ENCODE measurements around the gene INHA.

The INHA gene

DNA sequence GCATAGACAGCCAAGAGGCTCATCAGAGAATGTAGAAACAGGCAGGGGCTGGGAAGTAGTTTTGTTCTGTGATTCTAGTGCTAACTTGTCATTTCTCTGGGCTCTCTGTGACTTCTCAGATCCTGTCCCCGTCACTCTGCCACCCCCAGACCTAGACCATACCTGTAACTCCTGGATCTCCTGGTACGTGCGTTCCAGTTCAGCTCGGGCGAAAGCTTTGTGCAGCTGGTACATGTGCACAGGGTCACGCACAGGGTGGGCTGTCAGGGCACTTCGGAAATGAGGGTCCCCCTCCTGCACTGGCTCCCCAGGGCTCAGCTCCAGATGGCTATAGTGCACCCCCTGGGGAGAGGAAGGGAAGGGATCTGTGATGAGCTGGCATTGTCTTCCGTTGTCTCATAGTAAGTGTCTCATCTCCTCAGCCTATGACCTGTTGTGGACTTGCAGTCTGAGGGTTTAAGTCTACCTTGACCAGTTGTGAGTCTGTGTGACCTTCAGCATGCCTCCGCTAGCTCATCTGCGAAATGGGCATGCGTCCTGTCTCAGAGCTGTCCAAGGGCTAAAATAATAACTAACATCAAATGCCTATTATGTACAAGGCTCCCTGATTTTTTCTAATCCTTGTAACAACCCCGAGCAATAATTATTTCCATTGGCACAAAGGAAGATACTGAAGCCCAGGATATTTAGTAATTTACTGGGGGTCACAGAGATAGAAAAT is 31.2 kb upstream of the INHA start:
- DNase-seq: no peak

DNA sequence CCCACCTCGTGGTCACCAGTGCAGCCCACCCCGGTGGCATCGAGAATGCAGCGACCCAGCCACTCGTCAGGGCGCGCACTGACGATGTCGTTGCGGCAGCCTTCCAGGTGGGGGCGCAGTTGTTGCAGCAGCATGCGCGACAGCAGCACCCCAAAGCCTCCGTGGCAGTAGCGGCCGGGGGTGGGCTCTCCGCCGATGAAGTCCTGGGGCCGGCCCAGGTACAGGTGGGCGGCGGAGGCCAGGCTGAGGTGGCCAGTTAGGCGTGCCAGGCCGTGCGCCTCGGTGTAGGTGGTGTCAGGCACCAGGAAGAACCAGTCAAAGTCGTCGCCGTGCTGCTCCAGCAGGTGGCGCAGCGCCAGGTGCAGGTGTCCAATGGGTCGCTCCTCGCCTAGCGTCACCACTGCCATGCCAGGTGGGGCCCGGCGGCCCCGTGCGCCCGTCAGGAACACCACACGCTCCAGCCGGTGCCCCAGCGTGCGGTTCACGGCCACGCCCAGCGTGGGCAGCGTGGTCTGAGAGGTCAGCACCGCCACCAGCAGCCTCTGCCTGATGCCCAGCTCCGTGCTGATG is 30.4 kb upstream of the INHA start:
- DNase-seq: peak in 50 of 56 donors; percentile 12 to 91 (median 68)

DNA sequence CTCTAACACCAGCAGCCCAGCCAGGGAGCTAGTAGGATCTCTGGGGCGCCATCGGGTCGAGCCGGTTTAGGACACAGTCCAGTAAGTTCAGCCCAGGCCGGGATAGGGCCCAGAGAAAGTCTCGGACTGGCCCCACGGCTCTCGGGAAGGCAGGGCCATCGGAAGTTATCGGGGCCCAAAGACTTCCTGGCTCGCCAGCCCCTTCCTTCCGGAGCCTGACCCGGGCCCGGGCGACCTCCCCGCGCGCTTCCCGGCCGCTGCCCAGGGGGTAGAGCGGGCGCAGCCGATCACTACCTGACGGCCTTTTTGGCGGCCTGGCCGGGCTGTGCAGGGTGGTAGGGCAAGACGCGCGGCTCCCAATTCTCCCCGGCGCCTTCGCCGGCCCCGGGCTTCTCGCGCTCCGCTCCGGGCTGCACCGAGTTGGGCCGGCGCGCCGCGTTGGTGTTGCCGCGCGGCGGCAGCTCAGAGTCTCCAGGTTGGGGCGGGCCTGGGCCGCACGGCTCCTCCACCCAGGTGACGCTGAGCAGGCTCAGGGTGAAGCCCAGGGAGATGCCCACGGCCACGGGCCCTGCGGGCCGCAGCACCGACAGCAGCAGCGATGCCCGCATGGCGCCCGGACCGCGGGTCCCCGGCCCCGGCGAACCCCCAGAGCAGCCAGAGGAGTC is 29.0 kb upstream of the INHA start:
- DNase-seq: peak in 8 of 56 donors; percentile 9 to 66 (median 52)

DNA sequence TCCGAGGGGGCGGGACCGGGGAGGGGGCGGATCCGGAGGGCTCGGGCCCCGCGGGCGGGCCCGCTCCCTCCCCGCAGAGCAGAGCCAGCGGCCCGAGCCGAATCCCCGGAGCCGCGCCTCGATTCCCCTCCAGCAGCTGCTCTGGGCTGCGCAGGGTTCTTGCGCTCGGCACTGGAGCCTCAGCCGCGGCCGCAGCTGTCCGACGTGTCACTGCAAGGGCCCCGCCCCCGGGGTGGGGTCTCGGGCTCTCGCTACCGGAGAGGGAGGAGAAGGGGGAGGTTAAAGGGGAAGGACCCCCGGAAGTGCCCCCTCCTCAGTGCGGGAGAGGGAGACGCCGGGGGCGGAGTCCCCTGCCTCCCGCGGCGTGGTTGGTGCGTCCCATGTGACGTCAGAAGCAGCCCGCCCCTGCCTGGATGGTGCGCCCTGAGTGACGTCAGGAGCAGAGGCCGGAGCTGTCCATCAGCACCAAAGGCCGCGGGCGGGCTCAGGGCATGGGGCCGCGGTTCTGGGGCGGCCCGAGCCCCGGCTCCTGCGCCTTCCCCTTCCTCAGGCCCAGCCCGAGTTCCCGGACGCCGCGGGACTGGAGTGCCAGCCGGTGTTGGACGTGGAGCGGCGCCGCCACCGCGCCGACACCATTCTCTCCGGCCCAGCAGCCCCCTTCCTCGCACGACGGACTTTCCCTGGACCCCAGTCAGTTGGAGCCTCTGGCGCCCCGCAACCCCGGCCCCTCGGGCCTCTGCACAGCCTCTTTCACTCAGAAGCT is 28.3 kb upstream of the INHA start, which contains the start of the genes CHPF and TMEM198:
Gene CHPF (minus strand): TSS at position 214 of the 763 bp plus-strand sequence. CDS start 271 bp downstream, outside the sequence.
Gene TMEM198 (plus strand): TSS at position 433 of the 763 bp plus-strand sequence. CDS start 700 bp downstream, outside the sequence.
- DNase-seq: peak; percentile 87 to 100 (median 98)

DNA sequence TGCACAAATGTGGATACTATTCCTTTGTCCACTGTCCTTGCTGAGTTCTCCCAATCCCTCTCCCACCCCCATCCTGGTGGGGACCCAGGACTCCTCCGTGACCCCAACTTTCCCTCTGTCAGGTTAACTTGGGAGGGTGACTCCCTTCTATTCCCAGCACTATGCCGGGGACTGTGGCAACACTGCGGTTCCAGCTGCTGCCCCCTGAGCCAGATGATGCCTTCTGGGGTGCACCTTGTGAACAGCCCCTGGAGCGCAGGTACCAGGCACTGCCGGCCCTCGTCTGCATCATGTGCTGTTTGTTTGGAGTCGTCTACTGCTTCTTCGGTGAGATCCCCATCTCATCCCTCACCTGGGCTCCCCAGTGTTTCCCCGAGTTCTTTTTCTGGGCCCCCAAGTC is 27.5 kb upstream of the INHA start:
- DNase-seq: no peak

DNA sequence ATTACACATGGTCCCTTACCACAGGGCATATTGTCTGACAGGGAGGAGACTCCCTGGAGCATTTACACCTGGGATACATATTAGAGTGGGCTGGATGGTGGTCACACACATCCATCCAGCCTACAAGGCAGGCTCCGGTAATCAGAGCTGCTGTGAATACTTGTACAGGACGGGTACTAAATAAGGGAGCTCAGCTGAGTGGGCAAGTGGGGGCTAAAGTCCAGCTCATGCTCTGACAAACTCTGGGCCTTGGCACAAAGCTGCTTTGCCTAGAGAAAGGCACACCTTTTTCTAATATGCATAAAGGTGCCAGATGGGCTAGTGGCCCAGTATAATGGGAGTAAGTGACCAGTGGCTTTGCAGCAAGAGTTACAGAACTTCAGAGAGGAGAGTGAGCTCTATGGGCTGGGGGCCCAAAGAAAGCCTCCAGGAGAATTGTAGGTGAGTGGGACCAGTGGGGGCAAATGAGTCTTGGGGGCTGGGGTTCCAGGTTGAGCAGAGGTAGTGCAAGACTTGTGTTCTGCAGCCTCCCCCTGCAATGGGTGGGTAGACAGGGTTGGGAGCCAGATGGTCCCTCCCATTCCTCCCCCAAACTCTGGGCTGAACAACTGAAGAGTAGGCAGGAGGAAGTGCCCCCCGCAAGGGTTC is 26.7 kb upstream of the INHA start:
- no peak for DNase-seq

DNA sequence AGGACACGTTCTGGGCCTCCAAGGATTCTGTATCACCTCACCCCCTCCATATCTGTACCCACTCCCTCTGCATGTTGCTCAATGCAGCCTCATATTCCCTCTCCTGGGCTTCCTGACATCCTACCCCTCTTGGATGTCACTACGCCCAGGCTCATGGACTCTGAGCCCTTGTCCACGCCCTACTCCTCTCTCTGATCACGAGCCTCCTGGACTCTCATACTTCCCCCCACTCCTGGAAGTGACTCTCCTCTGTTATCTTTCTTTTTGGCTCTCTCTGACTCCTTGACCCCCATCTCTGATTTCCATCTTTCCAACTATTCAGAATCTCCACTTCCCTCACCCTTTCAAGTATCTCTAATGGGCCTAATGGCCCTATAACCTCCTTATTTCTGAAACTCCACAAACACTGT is 26.2 kb upstream of the INHA start:
- DNase-seq: no peak

DNA sequence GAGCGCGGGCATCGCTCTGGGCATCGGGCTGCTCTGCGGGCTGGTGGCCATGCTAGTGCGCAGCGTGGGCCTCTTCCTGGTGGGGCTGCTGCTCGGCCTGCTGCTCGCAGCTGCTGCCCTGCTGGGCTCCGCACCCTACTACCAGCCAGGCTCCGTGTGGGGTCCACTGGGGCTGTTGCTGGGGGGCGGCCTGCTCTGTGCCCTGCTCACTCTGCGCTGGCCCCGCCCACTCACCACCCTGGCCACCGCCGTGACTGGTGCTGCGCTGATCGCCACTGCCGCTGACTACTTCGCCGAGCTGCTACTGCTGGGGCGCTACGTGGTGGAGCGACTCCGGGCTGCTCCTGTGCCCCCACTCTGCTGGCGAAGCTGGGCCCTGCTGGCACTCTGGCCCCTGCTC is 24.5 kb upstream of the INHA start:
- DNase-seq: no peak

DNA sequence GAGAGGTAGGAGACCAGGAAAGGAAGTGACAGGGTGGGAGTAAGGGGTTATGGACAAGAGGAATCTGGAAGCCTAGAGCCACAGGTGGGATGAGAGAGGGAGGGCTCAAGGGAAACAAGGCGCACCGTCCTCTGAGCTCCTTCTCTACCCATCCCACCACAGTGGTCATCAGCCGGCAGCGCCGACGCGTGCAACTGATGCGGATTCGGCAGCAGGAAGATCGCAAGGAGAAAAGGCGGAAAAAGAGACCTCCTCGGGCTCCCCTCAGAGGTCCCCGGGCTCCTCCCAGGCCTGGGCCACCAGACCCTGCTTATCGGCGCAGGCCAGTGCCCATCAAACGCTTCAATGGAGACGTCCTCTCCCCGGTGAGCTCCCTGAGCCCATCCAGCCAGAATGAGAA is 23.1 kb upstream of the INHA start:
- no peak for DNase-seq

DNA sequence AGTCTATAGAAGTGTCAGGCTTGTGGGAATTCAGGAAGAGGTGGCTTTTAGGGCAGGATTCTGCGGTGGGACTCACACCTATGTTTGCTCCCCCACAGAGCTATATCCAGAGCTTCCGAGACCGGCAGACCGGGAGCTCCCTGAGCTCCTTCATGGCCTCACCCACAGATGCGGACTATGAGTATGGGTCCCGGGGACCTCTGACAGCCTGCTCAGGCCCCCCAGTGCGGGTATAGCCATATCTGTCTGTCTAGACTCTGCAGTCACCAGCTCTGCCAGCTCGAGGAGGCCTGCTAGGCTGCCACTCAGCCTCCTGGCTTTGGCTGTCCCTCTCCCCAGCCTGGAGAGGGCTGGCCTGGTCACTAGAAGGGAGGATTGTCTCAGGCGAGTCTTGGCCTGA is 22.5 kb upstream of the INHA start:
- no peak for DNase-seq

DNA sequence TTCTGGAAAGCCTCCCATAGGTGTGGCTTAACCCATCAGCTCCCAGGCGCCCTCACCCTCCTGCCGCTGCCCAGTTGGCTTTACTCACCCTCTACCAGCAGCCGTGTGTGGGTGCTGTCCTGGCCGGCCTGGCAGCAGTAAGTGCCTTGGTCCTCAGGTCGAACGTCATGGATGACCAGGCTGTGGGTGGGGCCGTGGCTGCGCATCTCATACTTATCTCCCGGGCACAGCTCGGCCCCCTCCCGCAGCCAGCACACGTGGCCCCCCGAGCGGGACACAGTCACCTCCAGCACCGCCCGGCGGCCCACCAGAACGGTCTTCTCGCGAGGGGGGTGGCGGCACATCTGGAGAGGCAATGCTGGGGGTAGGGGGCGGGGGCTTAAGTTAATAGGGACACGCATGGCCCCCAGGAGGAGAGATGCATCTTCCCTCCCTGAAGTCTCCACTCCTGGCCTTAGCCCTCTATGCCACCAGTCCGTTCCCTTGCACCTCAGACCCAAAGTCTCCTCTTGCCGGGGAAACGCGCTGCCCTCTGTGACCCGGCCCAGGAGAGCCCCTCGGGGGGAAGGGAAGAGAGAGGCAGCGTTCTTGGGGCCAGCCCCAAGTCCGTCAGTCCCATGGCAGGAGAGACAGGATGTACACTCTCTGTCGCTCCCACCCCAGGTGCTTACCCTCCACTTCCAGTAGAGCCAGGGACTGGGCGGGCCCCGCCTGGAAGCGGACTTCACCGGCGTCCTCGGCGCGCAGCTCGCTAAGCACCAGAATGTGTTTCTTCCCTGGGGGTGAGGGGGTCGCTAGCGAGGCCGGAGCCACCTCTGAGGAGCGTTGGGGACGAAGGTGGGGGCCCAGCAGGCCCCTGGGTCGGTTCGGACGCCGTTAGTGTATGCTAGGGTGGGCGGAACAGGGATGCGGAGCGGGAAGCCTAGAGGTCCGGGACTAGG is 20.4 kb upstream of the INHA start:
- peak in 9 of 56 donors; percentile 4 to 49 (median 22) for DNase-seq

DNA sequence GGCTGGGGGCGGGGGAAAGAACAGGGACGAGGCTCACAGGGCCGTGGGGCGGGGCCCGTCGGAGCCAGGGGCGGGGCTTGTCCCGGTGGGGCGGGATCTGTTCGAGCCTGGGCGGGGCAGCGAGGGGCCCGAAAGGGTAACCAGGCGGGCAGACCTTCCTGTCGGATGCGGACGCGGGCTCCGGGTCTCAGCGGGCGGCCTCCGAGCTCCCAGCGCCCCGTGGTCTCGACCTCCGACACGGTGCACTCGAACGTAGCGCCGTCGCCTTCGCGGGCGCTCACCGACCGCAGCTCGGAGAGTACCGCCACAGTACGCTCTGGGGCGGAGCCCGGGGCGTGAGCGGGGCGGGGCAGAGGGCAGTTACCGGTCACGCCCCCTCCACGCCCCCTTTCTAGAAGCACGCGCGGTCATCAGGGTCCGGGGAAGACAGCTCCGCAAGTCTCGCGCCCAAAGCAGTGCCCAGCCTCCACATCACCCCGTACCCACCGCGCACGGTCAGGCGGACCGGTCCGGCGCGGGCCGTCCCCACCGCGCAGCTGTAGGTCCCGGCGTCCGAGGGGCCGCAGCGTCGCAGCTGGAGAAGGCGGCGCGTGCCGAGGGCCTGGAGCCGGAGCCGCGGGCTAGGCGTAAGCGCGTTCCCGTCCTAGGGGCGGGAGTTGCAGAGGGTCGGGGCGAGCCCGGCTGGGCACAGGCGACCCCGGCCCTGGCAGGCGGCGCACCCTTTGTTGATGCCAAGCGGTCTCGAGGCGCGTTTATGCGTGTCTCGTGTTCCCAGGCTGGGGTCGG is 19.5 kb upstream of the INHA start:
- DNase-seq: peak in 55 of 56 donors; percentile 16 to 94 (median 79)

DNA sequence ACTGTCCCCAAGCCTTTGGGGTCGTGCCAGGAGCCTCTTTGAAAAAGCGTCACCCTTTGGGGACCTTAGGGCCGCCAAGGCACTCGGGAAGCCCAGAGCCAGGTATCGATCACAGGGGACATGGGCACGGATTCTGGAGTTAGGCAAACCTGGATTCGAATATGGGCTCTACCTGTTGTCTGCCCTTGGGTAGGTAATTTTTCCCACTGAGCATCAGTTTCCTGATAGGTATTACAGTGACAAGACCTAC is 19.0 kb upstream of the INHA start:
- DNase-seq: no peak

DNA sequence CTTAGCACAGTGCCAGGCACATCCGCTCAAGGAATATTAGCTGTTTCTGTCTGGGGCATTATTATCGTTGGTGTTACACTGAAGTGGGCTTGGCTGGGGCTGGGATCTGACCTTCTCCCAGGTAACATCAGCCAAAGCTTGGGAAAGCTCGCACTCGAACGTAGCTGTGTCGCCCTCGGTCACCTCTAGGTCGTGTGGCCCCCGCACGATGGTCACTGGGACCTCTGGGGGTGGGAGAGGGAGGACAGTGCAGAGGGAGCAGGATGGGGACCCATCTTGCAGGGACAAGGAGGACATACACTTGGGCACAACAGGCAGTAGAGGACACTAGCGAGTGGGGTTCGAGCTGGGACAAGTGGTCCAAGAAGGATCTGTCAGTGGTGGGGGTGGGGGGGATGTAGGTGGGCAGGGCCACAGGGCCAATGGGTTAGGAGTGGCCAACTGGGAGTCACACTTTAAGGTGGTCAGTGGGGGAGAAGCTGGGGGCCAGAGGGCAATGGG is 18.6 kb upstream of the INHA start:
- no peak for DNase-seq

DNA sequence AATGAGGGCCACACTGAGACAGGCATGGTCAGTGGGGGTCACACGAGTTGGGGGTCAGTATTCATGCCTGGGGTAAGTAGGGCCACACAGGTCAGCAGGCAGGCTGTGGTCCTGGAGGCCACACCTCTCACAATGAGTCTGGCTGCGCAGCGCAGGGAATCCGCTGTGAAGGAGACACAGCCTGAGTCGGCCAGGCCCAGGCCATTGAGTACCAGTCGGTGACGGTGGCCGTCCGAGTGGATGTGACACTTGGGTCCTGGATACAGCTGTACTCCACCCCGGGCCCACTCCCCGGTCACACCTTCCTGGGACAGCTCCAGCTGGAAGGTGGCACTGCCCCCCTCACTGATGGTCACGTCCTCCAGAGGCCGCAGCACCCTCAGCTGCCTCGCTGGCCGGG is 17.8 kb upstream of the INHA start:
- no peak for DNase-seq

DNA sequence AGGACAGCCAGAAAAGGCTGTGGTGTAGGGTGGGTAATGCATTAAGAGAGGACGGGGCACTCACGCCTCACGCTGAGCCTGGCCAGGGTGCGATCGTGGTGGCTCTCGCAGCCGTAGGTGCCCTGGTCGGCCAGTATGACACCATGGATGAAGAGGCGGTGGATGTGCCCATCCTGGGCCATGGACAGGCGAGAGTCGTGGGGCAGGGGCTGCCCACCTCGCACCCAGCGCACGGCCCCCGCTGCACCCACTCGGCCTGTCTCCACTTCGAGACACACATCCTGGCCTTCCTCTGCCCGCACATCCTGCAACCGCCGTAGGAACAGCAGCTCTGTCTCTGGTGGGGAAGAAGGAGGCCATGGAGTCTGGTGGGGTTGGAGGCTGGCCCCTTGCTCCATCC is 16.2 kb upstream of the INHA start:
- DNase-seq: no peak

DNA sequence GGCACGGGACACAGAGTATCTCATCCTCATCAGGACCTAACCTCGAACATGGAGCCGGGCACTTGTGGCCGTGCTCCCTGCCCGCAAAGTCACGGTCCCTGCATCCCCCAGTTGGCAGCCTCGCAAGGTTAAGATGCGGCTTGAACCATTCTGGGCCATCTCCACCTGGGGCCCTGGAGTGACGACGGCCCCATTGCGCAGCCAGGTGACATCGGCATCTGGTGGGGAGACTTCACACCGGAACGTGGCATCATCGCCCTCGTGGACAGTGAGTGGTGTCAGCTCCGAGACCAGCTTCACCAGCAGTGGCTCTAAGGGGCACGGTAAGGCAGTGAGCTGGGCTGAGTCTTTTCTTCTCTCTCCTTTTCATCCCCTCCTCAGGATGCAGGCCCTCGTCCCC is 15.7 kb upstream of the INHA start:
- DNase-seq: no peak

DNA sequence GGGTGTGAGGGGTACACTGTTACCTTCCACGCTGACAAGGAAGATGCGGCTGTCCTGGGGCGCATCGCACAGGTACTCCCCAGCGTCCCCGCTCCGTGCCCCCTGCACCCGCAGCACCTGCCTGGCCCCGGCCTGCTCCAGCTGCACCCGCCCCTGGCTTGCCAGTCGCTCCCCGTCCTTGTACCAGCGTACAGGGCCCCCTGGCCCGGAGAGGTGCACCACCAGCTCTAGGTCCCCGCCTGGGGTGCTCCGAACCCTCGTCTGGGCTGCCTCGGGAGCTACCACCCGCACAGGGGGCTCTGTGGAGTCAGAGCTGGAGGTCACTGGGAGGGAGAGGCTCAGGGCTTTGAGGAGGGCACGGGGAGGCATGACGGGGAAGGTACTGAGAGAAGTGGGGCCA is 14.8 kb upstream of the INHA start:
- no peak for DNase-seq

Measured in nucleus accumbens (tissue), 56 donors.